ENCODE results near the gene WDR70.
"Not testable (repeated sequence)": the region's sequence is repeated elsewhere in the genome, so short reads cannot be mapped to it uniquely, and the experiment has no call there.

GRCh38 chr5:37342741-37343140 lies 36.4 kb upstream of the WDR70 start:
- not testable (repeated sequence) for TF ChIP-seq POLR2AphosphoS5 (IDR thresholded peaks at IDR 0.05; ENCODE audit: low read depth, low read length); CTCF (IDR thresholded peaks at IDR 0.05); TCF12 (IDR thresholded peaks at IDR 0.05); MXI1 (IDR thresholded peaks at IDR 0.05; ENCODE audit: low read depth, low read length); YY1 (IDR thresholded peaks at IDR 0.05; ENCODE audit: low read depth); TAF1 (IDR thresholded peaks at IDR 0.05; ENCODE audit: borderline replicate concordance, low read depth, low read length); MEF2A (IDR thresholded peaks at IDR 0.05; ENCODE audit: borderline replicate concordance, low read depth)
